ENCODE results near the gene CRKL. TPM values are rescaled to one million over a fixed set of nuclear protein-coding genes. Genes with fewer than 3 reads are reported as not detected.

CRKL gene
- total RNA-seq = 10 to 100 TPM; 51.3 to 60.9 TPM
- long read RNA-seq, full-length matches to known transcripts = 4 of 19 reads
- long read RNA-seq, partial matches to known transcripts = 3 of 19 reads
- long read RNA-seq, other reads (novel, unspliced or antisense) = 12 of 19 reads

- peak; percentile 88 for ATAC-seq
- intact Hi-C loops (cut with DNase I, micrococcal nuclease) = loop anchor here in 1 of 2 donors (10.0 kb wide), 1 partner anchor 52 kb away; no protein-coding TSS in a partner anchor
Observed at GRCh38 chr22:20916916-20917810, at the start of gene CRKL. CRKL (plus strand) TSS chr22:20917407; CDS start chr22:20917935, 528 bp downstream.

GRCh38 chr22:20868025-20868962, 48.9 kb upstream of the CRKL start:
- no peak for DNase-seq

More at GRCh38 chr22:20916916-20917810, at the start of gene CRKL:
- peak; percentile 96 to 97 for DNase-seq

GRCh38 chr22:20869234-20869633, 48.0 kb upstream of the CRKL start:
- ATAC-seq (no peak), DNase-seq (no peak)
- intact Hi-C loops (cut with DNase I, micrococcal nuclease) = loop anchor here in 1 of 2 donors (10.0 kb wide), 1 partner anchor 46 kb away; the partner anchor contains the start of gene CRKL

More at GRCh38 chr22:20868025-20868962, 48.9 kb upstream of the CRKL start:
- no peak for ATAC-seq
- intact Hi-C loops (cut with DNase I, micrococcal nuclease) = loop anchor here in 1 of 2 donors (10.0 kb wide), 1 partner anchor 47 kb away; the partner anchor contains the start of gene CRKL

- DNase-seq (no peak), ATAC-seq (peak; percentile 90)
- intact Hi-C loops (cut with DNase I, micrococcal nuclease) = no loop called here
Observed at GRCh38 chr22:20873214-20873613, 44.0 kb upstream of the CRKL start.

- intact Hi-C loops (cut with DNase I, micrococcal nuclease) = no loop called here
- no peak for ATAC-seq
- DNase-seq = no peak
Observed at GRCh38 chr22:20875296-20875695, 41.9 kb upstream of the CRKL start.

- intact Hi-C loops (cut with DNase I, micrococcal nuclease) = no loop called here
- ATAC-seq = no peak
- no peak for DNase-seq
Observed at GRCh38 chr22:20877715-20878114, 39.5 kb upstream of the CRKL start.

GRCh38 chr22:20881231-20881630, 36.0 kb upstream of the CRKL start:
- intact Hi-C loops (cut with DNase I, micrococcal nuclease) = no loop called here
- no peak for ATAC-seq
- DNase-seq = no peak

- intact Hi-C loops (cut with DNase I, micrococcal nuclease) = no loop called here
- DNase-seq (no peak), ATAC-seq (no peak)
Observed at GRCh38 chr22:20881869-20882815, 35.1 kb upstream of the CRKL start.

GRCh38 chr22:20882855-20883254, 34.4 kb upstream of the CRKL start:
- intact Hi-C loops (cut with DNase I, micrococcal nuclease) = no loop called here
- DNase-seq (no peak), ATAC-seq (no peak)

- no peak for DNase-seq
- intact Hi-C loops (cut with DNase I, micrococcal nuclease) = no loop called here
- no peak for ATAC-seq
Observed at GRCh38 chr22:20884454-20884853, 32.8 kb upstream of the CRKL start.

GRCh38 chr22:20885017-20885556, 32.1 kb upstream of the CRKL start:
- DNase-seq (no peak), ATAC-seq (no peak)
- intact Hi-C loops (cut with DNase I, micrococcal nuclease) = no loop called here

- intact Hi-C loops (cut with DNase I, micrococcal nuclease) = no loop called here
- peak; percentile 90 for ATAC-seq
- peak; percentile 86 to 91 for DNase-seq
Observed at GRCh38 chr22:20885557-20886323, 31.5 kb upstream of the CRKL start.

GRCh38 chr22:20887375-20887774, 29.8 kb upstream of the CRKL start:
- no peak for ATAC-seq
- intact Hi-C loops (cut with DNase I, micrococcal nuclease) = no loop called here
- DNase-seq = no peak

- intact Hi-C loops (cut with DNase I, micrococcal nuclease) = no loop called here
- DNase-seq = no peak
- ATAC-seq = no peak
Observed at GRCh38 chr22:20889025-20889704, 28.0 kb upstream of the CRKL start.

GRCh38 chr22:20889904-20890540, 27.2 kb upstream of the CRKL start:
- DNase-seq (no peak), ATAC-seq (no peak)
- intact Hi-C loops (cut with DNase I, micrococcal nuclease) = no loop called here

GRCh38 chr22:20890975-20891374, 26.2 kb upstream of the CRKL start:
- DNase-seq (no peak), ATAC-seq (no peak)
- intact Hi-C loops (cut with DNase I, micrococcal nuclease) = no loop called here
